GM21515 (cell line): ENCODE measurements around the gene PCBP3.

Experiments used
- ATAC-seq: cut with Tn5 transposase; IDR thresholded peaks from one replicate; pipeline ENCODE4 v1.9.1; 2021; ENCODE audit not compliant: unreplicated experiment

PCBP3 gene

GRCh38 chr21:45985471-45986315, 342.2 kb downstream of the PCBP3 start:
- no peak for ATAC-seq

- no peak for ATAC-seq
Observed at GRCh38 chr21:45986316-45987051, 343.0 kb downstream of the PCBP3 start.

- ATAC-seq = no peak
Observed at GRCh38 chr21:45987121-45987711, 343.7 kb downstream of the PCBP3 start.

- ATAC-seq = no peak
Observed at GRCh38 chr21:45988366-45989347, 345.1 kb downstream of the PCBP3 start.

GRCh38 chr21:45989355-45990048, 346.0 kb downstream of the PCBP3 start:
- no peak for ATAC-seq

- ATAC-seq = no peak
Observed at GRCh38 chr21:45990049-45990711, 346.7 kb downstream of the PCBP3 start.

GRCh38 chr21:45990741-45991605, 347.4 kb downstream of the PCBP3 start:
- no peak for ATAC-seq

GRCh38 chr21:45991606-45992300, 348.2 kb downstream of the PCBP3 start:
- no peak for ATAC-seq
